Measurements from ENCODE around the gene SUPT6H.

The SUPT6H gene

DNA sequence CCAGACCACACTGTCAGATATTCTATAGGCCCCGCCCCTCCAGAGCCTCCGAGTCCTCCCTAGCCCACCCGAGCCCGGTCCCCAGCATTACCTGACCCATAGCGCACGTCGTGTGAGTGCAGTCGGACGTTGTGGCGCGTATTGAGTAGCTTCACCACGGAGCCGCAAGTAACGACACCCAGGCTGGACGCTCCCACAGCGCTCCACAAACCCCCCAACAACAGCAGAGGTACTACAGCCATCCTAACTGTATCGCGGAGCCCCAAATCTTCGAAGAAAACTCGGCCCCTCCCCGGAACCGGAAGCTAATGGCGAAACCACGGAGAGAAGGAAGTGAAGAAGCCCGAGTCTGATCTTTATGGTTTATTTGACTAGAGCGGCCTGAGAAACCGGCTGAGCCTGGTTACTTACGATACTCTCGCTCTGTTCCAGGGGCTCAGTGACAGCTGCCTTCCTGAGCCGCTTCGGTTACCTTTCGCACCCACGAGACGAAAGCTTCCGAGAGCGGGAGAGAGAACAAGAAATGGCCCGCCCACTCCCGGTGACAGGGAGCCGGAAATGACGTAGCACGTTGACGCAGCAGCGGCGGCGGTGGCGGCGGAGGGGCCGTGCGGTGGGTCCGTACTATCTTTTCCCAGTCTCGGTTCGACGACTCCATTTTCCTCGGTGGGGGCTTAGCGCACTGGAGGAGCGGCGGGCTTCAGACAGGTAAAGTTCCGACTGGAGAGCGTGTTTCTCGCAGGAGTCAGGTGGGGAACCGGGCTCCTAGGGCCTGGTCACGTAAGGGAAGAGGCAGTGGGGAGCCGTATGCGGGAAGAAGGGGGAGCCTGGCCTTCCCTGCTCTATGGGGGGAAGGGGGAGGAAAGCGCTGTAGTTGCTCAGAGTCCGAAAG is at the start of gene SUPT6H, which contains the start of gene SDF2:
Gene SUPT6H (plus strand): TSS at position 571 of the 892 bp plus-strand sequence. CDS start 11,197 bp downstream, outside the sequence.
Gene SDF2 (minus strand): TSS at position 272 of the 892 bp plus-strand sequence. CDS start 30 bp downstream, at position 242.
- no peak for FAIRE-seq

DNA sequence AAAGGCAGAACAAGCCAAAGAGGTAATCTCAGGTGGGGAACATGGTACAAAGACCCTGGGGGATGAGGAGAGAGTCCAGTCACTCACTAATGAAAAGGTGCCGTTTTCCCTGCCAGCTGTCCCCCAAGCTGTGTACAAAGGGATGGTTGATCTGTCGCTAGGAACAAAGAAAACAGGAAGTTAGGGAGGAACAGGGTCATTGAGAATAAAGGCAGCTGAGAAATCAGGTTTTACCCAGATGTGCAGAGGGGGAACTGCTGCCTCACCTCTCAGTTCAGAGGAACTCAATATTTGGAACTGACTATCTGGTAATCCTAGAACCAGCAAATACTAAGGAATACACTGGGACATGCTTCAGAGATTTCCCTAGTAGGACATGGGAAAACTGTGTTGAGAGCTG is 49.5 kb upstream of the SUPT6H start:
- FAIRE-seq, result no peak

DNA sequence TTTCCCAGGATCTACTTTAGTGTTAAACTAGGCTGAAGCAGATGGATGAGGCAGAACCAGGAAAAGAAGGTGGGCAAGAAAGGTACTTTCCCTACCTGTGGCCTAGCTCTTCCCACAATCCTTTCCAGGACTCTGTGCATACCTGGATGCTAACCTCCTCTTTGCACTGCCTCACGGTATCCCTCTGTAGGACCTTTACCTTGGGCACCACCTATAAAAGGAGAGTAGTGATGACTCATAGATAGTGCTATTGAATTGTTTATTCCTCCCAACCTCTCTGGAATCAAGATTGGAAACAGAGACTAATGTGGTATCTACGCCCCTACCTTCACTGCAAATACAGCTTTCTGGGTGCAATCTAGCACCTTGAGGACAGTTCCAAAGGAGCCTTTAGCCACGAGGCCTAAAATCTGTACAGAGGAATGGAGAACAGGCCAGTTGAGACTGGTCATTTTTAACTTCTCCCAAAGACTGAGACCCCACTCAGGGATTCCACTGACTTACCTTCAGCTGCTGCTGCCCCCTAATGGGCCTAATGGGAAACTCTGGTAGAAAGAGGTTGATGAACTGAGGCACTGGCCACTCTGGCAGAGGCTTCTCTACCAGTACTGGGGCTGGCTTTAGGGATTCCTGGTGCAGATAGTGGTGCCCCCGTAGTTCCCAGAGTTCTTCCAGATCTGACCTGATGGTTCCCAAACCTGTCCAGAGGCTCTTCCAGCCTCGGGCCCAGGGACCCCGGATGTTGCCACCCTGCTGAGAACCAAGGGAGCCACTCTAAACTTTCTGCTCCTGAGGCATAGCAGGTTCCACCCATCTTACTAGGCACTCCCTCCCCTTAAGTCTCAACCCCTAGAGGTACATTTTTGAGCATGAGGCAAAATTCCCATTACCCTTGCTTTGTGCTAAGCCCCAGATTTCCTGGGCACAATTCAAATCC is 48.8 kb upstream of the SUPT6H start:
- no peak for FAIRE-seq

DNA sequence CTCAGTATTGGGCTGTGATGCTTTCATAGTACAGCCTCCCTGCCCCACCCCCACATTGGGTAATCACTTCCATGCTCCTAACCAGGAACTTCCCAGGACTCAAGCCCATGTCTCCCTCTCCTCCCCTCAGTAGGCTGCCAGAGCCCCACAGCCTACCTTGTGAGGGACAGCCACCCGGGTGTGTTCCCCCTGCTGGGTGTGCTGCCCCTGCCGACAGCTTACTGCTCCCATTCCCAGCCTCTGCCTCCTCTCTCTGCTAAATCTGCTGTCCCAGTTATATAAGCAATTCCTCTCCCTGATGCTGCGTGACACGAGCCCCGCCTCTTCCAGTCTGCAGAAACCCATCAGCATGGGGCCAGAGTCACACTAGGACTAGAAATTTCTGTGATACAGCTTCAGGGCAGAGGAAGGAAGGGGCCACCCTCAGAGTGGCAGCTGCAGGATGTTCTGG is 48.0 kb upstream of the SUPT6H start, which contains the start of gene RSKR:
Gene RSKR (minus strand): TSS at position 255 of the 451 bp plus-strand sequence. CDS start 24 bp downstream, at position 231.
- FAIRE-seq, result no peak

DNA sequence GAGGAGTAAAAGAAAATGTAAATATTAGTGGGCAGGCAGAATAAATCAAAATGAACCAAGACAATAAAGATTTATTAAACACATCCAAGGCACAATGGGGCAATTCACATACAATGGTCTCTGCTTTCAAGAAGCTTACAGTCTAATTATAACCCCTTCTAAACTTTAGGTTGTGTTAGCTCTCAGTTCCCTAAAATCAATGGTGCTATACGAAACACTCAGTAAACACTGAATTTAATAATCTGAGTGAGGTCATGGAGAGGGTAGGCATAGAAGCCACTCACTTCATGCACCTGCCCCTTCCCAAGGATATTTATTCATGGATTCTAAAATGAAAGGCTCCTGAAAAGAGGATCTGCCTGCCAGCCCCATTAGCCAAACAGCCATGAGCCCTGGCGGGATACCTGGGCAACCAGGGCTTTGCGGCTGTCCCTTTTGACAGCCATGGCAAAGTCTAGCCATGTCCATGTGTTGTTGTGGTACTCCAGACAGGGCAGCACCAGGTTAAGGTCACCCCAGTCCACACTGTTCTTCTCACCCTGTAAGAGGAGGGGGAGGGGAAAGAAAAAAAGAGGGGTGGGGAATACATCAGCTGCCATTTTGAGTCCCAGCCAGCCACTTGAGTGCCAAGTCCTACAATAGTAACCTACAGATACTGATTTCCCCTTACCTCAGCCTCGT is 46.6 kb upstream of the SUPT6H start:
- FAIRE-seq, result no peak

DNA sequence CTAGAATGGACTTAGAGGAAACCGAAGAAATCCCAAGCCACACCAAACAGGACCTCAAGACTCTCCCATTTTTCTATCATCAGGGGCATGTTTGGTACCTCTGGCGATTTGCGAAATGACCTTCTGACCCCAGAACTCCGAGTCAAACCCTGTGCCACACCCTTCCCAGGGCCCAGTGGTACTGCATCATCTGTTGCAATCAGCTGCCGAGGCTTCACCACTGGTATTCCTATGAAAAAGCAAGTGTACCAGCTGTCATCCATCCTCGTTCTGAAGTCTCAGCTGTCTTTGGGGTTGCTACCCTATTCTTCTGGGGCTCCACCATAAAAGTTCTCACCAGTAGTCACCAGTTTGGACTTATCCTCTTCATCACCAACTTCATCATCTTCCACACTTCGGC is 45.7 kb upstream of the SUPT6H start:
- no peak for FAIRE-seq

DNA sequence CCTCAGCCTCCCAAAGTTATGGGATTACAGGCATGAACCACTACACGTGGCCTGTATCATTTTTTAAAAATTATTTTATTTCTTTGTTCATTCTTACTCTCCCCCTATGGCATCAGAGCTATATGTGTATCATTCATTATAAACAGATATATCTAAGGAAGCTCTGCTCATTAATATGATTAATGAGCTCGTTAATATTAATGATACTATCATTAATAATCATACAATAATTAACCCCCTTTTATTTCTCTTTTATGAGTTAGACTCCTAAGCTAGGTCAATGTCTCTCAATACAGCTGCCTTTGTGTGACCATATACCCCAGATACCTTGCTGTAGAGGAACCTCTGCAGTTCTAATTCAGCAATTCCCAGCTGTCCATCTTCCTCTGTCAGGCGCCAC is 43.5 kb upstream of the SUPT6H start:
- no peak for FAIRE-seq

DNA sequence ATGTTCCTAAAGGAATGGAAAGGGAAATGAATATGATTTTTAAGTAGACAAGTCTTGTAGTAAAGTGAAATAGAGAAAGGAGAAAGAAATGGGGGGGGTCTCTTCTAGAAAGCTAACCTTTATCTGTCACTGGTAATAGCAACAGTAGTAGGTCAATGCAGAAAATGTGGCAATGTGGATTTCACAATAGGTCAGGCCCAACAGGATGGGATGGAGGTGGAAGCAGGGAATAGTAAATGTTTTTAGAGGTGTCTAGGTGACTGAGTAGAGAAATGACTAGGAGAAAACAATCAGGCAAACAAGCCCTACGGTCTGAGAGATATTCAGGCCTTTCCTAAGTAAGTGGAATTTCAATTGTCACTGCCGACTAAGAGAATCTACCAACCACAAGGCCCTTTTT is 42.0 kb upstream of the SUPT6H start:
- FAIRE-seq, result no peak

DNA sequence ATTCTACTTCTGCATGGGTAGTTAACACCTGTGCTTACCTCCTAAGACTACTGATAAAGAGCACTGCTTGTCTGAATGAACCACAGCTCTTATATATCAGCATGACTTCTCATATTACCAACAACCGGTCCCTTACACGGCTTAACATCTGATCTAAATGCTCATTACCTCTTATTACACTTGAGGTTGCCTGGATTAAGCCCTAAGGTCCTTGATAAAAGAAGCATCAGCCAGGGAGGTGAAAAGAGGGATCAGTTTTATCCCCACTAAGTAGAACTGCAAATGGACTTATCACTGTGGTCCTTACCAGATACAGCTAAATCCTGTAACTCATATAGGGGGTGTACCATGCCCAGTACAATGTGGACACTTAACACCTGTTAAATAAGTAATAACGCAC is 39.8 kb upstream of the SUPT6H start:
- FAIRE-seq, result no peak

DNA sequence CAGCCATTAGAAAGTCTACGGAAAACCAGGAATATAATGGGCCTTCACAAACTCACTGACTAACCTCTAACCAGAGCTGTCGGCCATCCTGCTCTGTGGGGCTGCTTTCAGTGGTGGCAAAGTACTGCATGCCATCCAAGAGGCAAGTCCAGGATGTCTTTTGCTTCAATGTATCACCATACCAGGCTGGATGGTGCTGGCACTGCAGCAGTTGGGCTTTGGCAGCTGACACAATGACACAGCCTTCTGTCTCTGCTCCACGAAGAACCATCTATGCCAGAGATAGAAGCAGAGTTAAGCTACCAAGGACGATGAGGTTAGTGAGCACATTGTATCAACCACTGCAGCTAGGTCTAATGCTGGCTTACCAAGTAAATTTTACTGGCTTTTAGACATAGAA is 38.3 kb upstream of the SUPT6H start:
- no peak for FAIRE-seq

DNA sequence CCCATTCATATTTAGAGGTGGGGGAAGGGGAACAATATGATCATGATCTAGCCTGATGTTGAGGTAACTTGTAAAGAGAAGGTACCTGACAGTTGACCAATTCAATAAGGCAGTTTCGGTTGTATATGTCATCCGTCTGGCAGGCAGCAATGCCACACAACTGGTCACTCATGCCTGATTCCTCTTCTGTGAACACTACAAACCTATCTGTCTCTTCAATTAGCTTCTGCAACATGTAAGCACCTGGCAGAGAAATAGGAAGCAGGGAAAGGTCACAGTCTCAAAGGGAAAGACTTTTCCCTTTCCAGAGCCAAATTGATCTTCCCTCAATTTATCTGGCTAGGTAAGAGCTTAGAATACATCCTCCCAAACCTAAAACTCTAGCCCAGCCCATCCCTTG is 37.9 kb upstream of the SUPT6H start:
- no peak for FAIRE-seq

DNA sequence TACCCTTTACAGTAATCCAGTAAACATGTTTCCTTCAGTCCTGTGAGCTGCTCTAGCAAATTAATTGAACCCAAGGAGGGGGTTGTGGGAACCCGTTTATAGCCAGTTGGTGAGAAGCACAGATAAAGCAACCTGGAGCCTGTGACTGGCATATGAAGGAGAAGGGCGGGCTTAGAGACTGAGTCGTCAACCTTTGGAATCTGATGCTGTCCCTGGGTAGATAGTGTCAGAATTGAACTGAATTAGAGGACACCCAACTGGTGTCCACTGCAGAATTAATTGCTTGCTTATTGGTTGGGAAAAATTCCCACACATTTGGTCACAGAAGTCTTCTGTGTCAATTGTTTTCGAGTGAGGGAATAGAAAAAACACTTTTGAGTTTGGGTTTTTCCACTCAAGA is 35.2 kb upstream of the SUPT6H start:
- no peak for FAIRE-seq

DNA sequence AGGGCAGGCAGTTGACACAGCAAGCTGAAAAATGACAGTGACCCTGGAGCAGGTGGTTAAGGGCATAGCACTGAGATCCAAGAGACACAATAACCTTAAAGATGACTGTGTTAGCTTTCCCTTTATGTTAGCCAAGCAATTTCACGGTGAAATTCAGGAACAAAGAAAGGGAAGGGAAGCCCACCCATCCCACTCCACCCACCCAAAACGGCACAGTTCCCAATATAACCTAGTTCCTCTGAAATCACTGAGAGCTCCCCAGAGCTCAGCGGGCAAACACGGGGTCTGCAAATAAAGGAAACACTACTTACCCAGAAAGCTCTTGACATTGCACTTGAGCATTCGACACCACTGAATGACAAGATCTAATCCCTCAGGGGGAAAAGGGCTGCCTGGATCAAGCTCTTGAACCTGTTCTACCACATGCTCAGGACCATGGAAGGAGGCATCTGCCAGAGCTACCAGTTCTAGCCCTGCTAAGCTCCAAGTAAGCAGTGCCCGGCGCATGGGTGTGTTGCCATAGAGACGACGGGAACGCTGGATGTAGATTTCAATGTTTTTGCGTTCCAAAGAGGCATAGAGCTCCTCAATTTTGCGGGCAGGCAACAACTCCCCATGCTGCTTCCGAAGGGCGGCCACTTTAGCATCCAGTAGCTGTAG is 27.7 kb upstream of the SUPT6H start:
- no peak for FAIRE-seq

DNA sequence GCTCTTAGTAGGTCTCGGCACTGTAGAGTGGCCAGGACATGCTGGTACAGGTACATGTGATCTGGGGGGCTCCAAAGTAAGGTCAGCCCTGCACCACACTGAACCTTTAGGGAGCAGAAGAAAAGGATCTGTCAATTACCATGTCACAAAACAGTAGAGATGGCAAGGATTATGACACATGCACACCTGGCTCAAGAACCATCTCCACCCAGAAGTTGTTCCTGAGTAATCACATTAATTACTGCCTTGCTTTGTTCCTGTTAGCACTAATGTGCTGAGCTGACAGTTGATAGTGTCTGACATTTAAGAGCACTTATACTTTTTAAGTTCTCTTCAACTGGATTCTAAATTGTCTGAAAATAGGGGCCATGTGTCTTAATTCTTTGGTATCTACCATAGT is 26.5 kb upstream of the SUPT6H start:
- no peak for FAIRE-seq

DNA sequence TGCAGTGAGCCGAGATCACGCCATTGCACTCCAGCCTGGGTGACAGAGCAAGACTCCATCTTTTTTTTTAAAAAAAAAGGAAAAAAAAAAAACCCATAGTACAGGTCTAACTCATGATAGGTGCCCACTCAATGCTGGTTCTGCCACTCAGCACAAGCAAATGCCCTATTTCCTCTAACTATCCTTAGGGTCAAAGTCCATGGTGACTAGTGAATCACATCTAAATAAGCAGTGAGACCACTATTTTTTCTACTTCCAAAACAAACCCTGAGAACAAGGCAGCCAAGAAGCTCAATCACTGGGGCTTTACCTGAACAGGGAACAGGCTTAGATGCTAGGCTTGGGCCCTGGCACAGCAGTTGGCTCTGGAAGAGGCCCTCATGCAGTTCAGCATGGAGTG is 20.4 kb upstream of the SUPT6H start:
- no peak for FAIRE-seq

DNA sequence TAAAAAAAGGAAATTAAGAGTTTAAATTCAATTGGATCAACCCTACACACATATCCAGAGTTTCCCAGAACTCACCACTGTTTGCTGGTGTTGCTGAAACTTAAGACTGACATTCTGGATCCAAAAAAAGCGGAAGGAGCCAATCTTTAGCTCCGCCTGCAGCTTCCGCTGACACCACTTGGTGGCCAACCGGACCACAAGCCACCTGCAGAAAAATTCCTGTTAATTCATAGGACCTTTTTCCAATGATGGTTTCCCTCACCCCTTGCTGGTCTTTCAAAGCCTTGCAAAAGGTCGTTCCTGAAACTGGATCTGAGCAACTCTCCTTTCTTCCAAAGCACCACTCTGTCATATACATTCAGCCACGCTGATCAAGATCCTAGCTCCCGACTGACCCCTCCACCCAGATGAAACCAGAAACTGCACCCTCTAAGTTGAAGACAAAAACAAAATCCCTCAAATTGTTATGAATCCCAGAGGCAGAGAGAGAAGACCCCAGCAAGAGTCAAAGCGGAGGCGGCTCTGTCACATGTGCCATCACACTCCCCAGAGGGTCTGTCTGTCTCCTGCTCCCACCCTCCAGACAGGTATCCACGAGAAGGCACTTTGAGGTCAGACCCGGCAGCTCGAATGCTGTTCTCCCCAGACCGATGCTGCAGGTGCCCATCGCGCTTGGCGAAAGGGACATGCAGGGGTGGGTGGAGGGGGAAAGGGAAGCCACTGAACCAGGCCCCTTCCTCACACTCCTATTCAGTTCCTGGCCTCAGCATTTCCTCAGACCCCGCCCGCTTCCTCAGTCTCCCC is 17.8 kb upstream of the SUPT6H start:
- no peak for FAIRE-seq

DNA sequence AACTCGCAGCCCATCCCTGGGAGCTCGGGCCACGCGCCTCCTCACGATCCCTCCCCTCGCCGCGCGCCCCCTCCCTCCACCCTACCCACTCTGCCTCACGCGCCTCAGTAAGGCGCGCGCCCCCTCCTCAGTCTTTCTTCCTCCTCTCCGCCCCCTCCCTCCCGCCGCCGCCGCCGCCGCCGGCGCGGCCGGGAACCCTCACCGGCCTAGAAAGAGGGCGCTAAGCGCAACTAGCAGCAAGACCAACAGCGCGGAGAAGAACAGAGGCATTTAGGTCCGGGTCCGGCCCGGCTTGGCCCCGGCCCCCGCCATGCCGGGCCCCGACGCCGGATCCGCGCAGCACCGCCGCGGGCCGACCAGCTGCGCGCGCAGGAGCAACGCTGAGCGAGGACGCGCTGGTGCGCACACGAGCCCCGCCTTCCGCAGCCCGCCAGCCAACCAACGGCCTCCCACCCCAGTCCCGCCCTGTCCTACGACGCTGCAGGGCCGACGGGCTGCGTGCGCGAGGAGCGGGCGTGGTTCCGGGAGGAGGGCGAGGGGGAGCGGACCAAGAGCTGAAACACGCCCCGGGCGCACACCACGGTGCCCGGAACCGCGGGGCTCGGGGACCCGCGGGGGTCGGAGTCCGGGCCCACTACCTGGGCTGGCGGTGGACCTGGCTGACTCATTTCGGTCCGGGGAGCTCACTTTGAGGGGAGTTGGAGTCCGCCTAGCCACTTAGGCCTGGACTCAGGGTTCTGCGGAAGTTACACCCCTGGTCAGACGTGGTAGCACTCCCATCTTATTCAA is 17.0 kb upstream of the SUPT6H start, which contains the start of gene BLTP2:
Gene BLTP2 (minus strand): TSS at position 372 of the 789 bp plus-strand sequence. CDS start 102 bp downstream, at position 270.
- no peak for FAIRE-seq

DNA sequence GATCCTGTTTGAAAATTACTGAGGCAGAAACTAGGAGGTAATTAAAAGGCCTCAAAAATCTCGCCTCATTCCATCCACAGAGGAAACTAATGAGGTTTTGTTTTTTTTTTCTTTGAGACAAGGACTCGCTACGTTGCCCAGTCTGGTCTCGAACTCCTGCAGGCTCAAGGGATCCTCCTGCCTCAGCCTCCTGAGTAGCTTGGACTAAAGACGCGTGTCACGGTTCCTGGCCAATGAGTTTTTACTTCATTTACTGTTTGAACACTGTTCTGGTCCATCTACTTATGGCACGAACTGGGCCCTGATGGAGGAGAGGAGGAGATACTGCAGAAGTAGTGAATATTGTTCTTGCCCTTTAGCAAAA is 16.4 kb upstream of the SUPT6H start:
- no peak for FAIRE-seq

DNA sequence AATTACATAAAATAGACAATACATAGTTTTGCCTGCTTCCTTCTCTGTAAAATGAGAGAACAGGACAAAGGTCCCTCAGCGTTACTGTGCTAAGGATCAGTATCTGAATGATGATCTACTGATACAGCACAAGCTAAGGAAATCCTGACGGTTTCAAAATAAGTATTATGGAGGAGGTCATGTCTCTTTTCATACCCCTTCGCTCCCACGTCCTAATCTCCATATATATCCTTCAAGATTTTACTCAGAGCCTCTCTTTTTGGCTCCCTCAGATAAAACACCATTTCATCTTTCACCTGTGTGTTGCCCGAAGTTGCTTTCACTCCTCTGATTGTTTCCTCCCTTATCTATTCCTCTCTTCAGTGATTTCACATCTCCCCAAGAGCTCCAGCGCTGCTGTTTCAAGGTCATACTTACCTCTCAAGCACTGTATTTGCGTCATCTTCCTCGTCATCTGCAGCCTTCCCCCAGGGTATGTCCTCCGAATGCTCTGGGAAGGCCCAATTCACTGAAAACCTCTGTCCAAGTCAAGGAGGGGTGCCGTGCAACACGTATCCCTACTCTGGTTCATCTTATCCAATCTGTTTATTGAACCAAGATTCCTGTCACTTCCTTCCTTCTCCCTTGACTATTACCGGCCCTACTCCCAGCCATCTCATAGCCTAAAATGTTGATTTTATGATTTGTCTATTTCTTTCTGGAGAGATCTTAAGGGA is 15.8 kb upstream of the SUPT6H start:
- FAIRE-seq, result no peak

DNA sequence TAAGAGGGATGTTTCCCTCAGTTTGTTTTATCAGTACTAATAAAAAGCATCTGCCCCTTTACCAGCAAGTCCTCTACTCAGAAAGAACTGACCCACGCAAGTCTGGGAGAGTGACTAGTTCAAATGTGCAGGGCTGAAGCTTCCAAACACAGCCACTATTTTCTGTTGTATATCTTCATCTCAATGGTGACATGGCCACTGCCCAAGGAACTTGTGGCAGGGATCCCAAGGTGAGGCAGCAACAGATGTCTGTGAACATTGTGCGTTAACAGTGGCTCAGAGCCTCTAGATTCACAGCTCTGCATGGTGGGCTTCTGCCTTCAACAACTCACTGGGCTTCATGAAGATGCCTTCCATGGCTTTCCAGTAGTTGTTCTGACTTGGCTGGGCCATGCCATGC is 13.3 kb upstream of the SUPT6H start:
- FAIRE-seq, result no peak

Data from endometrium (tissue), 2 donors.